NCI-H345 treated with DMSO at 0.1 percent for 48 hours (cell line): ENCODE measurements around the gene PRRC2A.

ENCODE experiments used
- DNase-seq: peaks from one replicate; lab custom pipeline; 2025; ENCODE audit not compliant: unreplicated experiment; lab: John Stamatoyannopoulos, UW

PRRC2A gene

DNA sequence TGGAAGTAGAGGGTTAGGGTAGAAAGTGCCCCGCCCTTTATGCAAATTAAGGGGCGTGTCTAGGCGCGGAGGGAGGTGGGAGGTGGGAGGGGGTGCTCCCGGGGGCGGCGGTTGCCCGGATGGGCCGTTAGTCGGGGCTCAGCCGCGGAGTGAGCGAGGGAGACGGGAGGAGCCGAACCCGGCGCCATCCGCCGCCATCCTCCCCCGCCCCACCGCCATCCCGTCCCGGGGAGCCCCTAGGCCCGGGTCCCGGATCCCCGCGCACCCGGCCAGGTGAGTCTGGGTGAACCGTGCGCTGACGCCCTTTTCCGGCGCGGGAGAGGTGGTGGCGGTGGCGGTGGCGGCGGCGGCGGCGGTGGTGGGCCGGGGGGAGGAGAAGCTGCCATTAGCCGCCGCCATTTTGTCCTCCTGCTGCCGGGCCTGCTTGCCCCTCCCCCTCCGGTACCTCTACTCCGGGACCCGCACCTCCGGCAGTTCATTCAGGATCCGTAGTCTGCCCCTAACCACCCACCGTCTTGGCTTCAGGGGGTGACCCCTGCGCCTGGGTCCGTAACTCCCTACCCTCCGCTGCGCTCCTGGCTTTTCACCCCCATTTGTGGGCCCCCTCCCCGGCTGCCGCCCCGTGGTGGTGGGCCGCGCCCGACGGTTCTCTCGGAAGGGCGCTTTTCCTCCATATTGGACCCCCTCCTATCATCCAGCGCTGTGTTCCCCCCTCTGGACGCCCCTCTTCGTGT lies at the start of gene PRRC2A:
TSS of gene PRRC2A (plus strand) at position 130 of the 734 bp plus-strand sequence. CDS start 2,075 bp downstream, outside the sequence.
- peak; percentile 76 for DNase-seq

DNA sequence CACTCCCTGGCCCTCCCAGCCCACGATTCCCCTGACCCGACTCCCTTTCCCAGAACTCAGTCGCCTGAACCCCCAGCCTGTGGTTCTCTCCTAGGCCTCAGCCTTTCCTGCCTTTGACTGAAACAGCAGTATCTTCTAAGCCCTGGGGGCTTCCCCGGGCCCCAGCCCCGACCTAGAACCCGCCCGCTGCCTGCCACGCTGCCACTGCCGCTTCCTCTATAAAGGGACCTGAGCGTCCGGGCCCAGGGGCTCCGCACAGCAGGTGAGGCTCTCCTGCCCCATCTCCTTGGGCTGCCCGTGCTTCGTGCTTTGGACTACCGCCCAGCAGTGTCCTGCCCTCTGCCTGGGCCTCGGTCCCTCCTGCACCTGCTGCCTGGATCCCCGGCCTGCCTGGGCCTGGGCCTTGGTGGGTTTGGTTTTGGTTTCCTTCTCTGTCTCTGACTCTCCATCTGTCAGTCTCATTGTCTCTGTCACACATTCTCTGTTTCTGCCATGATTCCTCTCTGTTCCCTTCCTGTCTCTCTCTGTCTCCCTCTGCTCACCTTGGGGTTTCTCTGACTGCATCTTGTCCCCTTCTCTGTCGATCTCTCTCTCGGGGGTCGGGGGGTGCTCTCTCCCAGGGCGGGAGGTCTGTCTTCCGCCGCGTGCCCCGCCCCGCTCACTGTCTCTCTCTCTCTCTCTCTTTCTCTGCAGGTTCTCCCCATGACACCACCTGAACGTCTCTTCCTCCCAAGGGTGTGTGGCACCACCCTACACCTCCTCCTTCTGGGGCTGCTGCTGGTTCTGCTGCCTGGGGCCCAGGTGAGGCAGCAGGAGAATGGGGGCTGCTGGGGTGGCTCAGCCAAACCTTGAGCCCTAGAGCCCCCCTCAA lies 48.2 kb upstream of the PRRC2A start, which contains the start of gene LTA:
TSS of gene LTA (plus strand) at position 249 of the 871 bp plus-strand sequence. CDS start at position 703, 454 bp downstream.
- no peak for DNase-seq

DNA sequence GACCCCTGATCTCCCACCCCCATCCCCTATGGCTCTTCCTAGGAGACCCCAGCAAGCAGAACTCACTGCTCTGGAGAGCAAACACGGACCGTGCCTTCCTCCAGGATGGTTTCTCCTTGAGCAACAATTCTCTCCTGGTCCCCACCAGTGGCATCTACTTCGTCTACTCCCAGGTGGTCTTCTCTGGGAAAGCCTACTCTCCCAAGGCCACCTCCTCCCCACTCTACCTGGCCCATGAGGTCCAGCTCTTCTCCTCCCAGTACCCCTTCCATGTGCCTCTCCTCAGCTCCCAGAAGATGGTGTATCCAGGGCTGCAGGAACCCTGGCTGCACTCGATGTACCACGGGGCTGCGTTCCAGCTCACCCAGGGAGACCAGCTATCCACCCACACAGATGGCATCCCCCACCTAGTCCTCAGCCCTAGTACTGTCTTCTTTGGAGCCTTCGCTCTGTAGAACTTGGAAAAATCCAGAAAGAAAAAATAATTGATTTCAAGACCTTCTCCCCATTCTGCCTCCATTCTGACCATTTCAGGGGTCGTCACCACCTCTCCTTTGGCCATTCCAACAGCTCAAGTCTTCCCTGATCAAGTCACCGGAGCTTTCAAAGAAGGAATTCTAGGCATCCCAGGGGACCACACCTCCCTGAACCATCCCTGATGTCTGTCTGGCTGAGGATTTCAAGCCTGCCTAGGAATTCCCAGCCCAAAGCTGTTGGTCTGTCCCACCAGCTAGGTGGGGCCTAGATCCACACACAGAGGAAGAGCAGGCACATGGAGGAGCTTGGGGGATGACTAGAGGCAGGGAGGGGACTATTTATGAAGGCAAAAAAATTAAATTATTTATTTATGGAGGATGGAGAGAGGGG lies 47.0 kb upstream of the PRRC2A start:
- no peak for DNase-seq

DNA sequence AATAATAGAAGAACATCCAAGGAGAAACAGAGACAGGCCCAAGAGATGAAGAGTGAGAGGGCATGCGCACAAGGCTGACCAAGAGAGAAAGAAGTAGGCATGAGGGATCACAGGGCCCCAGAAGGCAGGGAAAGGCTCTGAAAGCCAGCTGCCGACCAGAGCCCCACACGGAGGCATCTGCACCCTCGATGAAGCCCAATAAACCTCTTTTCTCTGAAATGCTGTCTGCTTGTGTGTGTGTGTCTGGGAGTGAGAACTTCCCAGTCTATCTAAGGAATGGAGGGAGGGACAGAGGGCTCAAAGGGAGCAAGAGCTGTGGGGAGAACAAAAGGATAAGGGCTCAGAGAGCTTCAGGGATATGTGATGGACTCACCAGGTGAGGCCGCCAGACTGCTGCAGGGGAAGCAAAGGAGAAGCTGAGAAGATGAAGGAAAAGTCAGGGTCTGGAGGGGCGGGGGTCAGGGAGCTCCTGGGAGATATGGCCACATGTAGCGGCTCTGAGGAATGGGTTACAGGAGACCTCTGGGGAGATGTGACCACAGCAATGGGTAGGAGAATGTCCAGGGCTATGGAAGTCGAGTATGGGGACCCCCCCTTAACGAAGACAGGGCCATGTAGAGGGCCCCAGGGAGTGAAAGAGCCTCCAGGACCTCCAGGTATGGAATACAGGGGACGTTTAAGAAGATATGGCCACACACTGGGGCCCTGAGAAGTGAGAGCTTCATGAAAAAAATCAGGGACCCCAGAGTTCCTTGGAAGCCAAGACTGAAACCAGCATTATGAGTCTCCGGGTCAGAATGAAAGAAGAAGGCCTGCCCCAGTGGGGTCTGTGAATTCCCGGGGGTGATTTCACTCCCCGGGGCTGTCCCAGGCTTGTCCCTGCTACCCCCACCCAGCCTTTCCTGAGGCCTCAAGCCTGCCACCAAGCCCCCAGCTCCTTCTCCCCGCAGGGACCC lies 46.1 kb upstream of the PRRC2A start:
- no peak for DNase-seq

DNA sequence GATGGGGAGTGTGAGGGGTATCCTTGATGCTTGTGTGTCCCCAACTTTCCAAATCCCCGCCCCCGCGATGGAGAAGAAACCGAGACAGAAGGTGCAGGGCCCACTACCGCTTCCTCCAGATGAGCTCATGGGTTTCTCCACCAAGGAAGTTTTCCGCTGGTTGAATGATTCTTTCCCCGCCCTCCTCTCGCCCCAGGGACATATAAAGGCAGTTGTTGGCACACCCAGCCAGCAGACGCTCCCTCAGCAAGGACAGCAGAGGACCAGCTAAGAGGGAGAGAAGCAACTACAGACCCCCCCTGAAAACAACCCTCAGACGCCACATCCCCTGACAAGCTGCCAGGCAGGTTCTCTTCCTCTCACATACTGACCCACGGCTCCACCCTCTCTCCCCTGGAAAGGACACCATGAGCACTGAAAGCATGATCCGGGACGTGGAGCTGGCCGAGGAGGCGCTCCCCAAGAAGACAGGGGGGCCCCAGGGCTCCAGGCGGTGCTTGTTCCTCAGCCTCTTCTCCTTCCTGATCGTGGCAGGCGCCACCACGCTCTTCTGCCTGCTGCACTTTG lies 45.1 kb upstream of the PRRC2A start, which contains the start of gene TNF:
TSS of gene TNF (plus strand) at position 231 of the 567 bp plus-strand sequence. CDS start at position 408, 177 bp downstream.
- DNase-seq = no peak

DNA sequence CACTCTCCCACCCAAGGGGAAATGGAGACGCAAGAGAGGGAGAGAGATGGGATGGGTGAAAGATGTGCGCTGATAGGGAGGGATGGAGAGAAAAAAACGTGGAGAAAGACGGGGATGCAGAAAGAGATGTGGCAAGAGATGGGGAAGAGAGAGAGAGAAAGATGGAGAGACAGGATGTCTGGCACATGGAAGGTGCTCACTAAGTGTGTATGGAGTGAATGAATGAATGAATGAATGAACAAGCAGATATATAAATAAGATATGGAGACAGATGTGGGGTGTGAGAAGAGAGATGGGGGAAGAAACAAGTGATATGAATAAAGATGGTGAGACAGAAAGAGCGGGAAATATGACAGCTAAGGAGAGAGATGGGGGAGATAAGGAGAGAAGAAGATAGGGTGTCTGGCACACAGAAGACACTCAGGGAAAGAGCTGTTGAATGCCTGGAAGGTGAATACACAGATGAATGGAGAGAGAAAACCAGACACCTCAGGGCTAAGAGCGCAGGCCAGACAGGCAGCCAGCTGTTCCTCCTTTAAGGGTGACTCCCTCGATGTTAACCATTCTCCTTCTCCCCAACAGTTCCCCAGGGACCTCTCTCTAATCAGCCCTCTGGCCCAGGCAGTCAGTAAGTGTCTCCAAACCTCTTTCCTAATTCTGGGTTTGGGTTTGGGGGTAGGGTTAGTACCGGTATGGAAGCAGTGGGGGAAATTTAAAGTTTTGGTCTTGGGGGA lies 44.4 kb upstream of the PRRC2A start:
- DNase-seq = no peak

DNA sequence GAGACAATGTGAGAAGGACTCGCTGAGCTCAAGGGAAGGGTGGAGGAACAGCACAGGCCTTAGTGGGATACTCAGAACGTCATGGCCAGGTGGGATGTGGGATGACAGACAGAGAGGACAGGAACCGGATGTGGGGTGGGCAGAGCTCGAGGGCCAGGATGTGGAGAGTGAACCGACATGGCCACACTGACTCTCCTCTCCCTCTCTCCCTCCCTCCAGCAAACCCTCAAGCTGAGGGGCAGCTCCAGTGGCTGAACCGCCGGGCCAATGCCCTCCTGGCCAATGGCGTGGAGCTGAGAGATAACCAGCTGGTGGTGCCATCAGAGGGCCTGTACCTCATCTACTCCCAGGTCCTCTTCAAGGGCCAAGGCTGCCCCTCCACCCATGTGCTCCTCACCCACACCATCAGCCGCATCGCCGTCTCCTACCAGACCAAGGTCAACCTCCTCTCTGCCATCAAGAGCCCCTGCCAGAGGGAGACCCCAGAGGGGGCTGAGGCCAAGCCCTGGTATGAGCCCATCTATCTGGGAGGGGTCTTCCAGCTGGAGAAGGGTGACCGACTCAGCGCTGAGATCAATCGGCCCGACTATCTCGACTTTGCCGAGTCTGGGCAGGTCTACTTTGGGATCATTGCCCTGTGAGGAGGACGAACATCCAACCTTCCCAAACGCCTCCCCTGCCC lies 43.5 kb upstream of the PRRC2A start:
- DNase-seq = no peak

DNA sequence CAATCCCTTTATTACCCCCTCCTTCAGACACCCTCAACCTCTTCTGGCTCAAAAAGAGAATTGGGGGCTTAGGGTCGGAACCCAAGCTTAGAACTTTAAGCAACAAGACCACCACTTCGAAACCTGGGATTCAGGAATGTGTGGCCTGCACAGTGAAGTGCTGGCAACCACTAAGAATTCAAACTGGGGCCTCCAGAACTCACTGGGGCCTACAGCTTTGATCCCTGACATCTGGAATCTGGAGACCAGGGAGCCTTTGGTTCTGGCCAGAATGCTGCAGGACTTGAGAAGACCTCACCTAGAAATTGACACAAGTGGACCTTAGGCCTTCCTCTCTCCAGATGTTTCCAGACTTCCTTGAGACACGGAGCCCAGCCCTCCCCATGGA lies 42.9 kb upstream of the PRRC2A start:
- DNase-seq = no peak

DNA sequence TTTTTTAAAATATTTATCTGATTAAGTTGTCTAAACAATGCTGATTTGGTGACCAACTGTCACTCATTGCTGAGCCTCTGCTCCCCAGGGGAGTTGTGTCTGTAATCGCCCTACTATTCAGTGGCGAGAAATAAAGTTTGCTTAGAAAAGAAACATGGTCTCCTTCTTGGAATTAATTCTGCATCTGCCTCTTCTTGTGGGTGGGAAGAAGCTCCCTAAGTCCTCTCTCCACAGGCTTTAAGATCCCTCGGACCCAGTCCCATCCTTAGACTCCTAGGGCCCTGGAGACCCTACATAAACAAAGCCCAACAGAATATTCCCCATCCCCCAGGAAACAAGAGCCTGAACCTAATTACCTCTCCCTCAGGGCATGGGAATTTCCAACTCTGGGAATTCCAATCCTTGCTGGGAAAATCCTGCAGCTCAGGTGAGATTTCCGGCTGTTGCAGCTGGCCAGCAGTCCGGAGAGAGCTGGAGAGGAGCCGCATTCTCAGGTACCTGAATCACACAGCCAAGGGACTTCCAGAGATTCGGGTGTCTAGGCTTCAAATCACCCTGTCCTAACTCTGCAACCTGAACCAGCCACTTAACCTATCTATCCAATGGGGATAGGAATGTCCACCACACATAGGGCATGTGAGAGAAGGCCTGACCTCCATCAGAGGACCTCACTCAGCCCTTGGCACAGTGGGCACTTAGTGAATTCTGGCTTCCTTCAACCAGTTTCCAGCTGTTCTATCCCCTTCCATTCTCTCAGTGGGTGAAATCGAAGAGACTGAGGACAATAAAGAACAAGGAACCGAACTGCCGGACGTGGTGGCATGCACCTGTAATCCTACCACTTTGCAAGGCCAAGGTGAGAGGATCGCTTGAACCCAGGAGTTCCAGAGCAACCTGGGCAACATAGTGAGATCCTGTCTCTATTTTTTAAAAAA lies 42.1 kb upstream of the PRRC2A start:
- DNase-seq = no peak

DNA sequence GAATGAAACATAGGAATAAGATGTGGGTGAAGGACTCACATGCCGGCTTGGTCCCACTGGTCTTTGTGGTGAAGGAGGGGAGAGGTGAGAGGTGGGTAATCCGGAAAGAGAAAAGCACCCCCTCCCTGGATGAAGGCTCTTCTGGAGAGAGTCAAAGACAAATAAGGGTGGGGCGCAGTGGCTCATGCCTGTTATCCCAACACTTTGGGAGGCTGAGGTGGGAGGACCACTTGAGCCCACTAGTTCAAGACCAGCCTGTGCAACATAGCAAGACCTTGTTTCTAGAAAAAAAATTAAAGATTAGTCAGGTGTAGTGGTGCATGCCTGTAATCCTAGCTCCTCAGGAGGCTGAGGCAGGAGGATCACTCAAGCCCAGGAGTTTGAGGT lies 41.4 kb upstream of the PRRC2A start:
- no peak for DNase-seq

DNA sequence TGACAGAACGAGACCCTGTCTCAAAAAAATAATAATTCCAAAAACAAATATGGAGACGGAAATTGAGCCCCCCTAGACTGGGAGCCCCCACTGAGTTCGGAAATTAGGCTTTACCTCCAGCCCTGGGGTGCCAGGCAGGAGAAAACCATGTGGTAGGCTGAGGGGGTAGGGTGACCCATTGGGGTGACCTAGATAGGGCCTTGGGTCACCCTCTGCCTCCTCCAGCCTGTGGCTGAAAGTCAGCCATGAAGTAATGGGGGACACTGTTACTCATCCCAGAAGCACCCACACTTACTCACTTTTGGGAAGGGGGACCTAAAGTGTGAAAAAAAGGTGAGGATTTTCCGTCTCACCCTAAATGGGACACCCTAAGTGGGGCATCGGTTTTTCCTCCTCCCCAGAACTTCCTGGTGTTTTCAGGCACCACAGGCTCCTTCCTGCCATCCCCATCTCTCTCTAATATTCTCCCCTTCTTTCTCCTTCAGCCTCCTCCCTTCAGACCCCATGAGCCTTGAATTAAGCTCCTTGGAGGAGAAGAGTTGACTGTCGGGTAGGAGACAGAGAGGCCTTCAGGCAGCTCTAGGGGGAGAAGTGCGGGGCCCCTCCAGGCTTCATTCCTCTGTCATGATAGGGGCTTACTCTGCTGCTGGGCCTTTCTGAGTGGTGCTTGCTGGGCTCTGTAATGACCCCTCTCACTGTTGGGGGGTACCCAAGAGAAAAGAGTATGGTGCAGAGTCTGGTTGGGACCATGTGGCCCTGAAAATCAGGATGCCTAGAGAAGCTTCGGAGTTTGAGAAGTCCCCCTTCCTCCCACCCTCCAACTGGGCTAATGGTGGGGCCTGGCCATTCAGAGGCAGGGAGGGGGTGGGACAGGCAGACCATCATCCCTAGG lies 40.7 kb upstream of the PRRC2A start:
- no peak for DNase-seq

DNA sequence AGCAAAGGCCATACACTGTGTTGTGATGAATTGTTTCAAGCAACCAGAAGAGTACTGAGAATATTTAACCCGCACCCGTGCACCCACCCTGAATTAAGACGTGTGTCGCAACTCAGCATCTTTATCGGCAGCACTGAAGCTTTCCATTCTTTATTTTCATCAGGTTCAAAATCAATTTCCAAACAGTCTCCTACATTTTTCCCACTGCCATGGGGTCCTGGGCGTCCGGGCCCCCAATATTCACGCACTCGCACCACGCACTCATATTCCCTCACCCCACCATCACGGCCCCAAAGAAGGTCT lies 40.1 kb upstream of the PRRC2A start:
- DNase-seq = no peak

DNA sequence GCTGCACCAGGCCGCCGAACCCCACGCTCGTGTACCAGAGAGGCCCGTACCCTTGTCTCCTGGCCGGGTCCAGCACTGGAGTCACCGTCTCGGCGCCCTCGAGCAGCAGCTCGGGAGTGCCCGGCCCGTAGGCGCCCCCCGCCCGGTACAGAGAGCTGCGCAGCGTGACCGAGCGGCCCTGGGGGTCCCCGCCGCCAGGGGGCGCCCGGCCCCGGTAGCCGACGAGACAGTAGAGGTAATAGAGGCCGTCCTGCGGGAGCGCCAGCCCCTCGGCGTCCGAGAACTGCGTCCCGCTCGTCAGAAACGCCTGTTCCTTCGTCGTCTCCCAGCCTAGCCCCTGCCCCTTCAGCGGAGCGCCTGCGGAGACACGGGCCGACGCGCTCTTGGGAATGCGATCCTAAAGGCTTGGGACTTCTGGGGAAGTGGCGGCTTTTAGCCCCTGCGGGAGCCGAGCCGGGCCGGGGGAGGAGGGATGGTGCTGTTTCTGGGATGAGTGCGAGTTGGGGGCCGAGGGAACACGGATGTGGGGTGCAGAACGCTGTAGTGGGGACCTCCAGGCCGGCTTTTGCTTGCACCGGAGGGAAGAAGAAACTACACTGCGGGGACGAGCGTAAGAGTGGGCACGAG lies 39.6 kb upstream of the PRRC2A start:
- peak; percentile 34 for DNase-seq

DNA sequence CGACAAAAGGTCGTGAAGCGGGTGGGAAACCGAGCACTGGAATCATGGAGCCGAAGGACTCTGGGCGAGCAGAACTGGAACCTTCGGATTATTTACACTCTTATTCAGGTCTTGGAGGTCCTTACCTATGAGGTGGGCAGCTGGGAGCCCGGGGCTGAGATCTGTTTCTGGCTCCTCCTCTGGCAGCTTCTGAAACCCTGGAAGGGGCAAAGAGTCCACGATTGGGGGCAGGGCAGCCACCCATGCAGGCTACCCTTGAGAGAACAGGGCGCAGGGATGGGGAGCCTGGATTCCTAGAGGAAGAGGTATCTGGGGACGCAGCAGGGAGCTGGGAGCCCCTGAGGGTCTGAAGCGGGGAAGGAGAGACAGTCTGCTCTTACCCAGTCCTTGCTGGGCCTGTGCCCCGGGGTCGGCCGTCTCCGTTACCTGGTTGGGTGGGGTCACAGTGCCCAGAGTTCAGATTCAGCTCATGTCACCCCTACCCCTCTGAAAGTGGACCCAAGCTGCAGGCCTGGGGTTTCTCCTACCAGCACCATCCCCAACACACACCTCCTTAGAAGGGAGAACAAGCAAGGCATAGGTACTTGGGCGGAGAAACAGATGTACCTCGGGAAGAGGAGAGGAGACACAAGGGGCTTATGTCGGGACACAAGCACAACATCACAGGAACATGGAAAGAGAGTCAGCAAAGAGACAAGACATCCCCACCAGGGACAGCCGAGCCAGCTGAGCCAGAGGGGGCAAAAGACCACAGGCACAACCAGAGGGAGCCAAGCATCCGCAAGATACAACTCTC lies 38.9 kb upstream of the PRRC2A start:
- no peak for DNase-seq

DNA sequence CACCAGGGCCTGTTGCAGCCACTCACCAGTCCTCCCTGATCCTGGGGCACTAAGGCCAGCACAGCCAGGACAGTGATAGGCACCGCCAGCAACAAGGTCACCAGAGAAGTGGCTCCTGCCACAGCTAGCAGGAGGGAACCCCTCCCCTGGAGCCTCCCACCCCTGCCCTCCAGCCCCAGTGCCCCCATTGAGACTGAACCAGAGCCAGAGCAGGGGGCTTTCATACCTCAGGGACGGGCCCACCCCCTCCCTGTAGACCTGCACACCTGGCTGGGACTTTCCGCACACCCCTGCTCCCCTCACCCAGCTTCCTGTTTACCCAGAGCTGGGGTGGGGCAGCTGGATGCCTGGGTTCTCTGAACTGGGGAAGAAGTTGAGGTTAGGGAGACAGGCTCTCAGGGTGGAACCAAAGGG lies 38.3 kb upstream of the PRRC2A start, which contains the start of gene LTB:
TSS of gene LTB (minus strand) at position 195 of the 414 bp plus-strand sequence. CDS start at position 188, 7 bp downstream.
- DNase-seq = no peak
